Parathyroid adenoma (tissue), 2 donors: ENCODE results near the gene TNRC6B.

Experiments used
- H2AFZ ChIP-seq: fragments of 300-600 bp; sonication (generic); one replicate; pipeline ENCODE4 v1.7.0; 2017; ENCODE audit warnings: antibody characterized with exemption, mild to moderate bottlenecking
- H3K27ac ChIP-seq: fragments of 300-600 bp; sonication (generic); one replicate; pipeline ENCODE4 v1.7.0; 2017
- H3K27me3 ChIP-seq: fragments of 300-600 bp; sonication (generic); one replicate; pipeline ENCODE4 v1.7.0; 2017; ENCODE audit warnings: low read length; ENCODE audit not compliant: control insufficient read depth, insufficient read depth
- H3K36me3 ChIP-seq: fragments of 300-600 bp; sonication (generic); one replicate; pipeline ENCODE4 v1.7.0; 2017; ENCODE audit warnings: low read length; ENCODE audit not compliant: control insufficient read depth, insufficient read depth
- H3K4me1 ChIP-seq: fragments of 300-600 bp; sonication (generic); one replicate; pipeline ENCODE4 v1.7.0; 2017; ENCODE audit warnings: control low read depth
- H3K4me2 ChIP-seq: fragments of 300-600 bp; sonication (generic); one replicate; pipeline ENCODE4 v1.7.0; 2017; ENCODE audit warnings: low read length
- H3K4me3 ChIP-seq: fragments of 300-600 bp; sonication (generic); one replicate; pipeline ENCODE4 v1.7.0; 2017; ENCODE audit warnings: low read depth, low read length
- H3K79me2 ChIP-seq: fragments of 300-600 bp; sonication (generic); one replicate; pipeline ENCODE4 v1.7.0; 2017; ENCODE audit warnings: control low read depth
- H3K9ac ChIP-seq: fragments of 300-600 bp; sonication (generic); one replicate; pipeline ENCODE4 v1.7.0; 2017; ENCODE audit warnings: mild to moderate bottlenecking
- H3K9me3 ChIP-seq: fragments of 300-600 bp; sonication (generic); one replicate; pipeline ENCODE4 v1.7.0; 2017; ENCODE audit warnings: low read length; ENCODE audit not compliant: control insufficient read depth
- CTCF ChIP-seq: fragments of 300-600 bp; sonication (generic); IDR thresholded peaks from one replicate; pipeline ENCODE4 v1.7.0; 2017; ENCODE audit warnings: antibody characterized with exemption, mild to moderate bottlenecking
- donor health status: primary hyperparathyroidism.

TNRC6B gene

GRCh38 chr22:40335358-40335757 is 157.6 kb downstream of the TNRC6B start:
- Histone ChIP-seq H3K4me2 (no peak overlapping the region), H2AFZ (no peak overlapping the region), H3K4me3 (no peak overlapping the region), H3K27ac (no peak overlapping the region), H3K79me2 (no peaks in the 10 kb centered on the region), H3K9me3 (no peaks in the 10 kb centered on the region), H3K27me3 (no peaks in the 10 kb centered on the region), H3K4me1 (no peaks in the 10 kb centered on the region), H3K9ac (no peak overlapping the region), H3K36me3 (no peaks in the 10 kb centered on the region)
- no peak for TF ChIP-seq CTCF

- no peaks in the 10 kb centered on the region for H3K4me1 ChIP-seq
- no peaks in the 10 kb centered on the region for H3K36me3 ChIP-seq
- no peak for TF ChIP-seq CTCF
- no peak overlapping the region for H3K4me2 ChIP-seq
- no peak overlapping the region for H2AFZ ChIP-seq
- no peak overlapping the region for H3K9ac ChIP-seq
- H3K9me3 ChIP-seq, result no peaks in the 10 kb centered on the region
- H3K27me3 ChIP-seq, result no peaks in the 10 kb centered on the region
- no peak overlapping the region for H3K4me3 ChIP-seq
- no peaks in the 10 kb centered on the region for H3K79me2 ChIP-seq
- H3K27ac ChIP-seq, result no peak overlapping the region
These were observed 162.3 kb downstream of the TNRC6B start for GRCh38 chr22:40340044-40340443.

GRCh38 chr22:40341604-40342003 is 163.9 kb downstream of the TNRC6B start:
- no peak for TF ChIP-seq CTCF
- H3K27ac ChIP-seq, result no peak overlapping the region
- no peaks in the 10 kb centered on the region for H3K36me3 ChIP-seq
- H3K9me3 ChIP-seq, result no peaks in the 10 kb centered on the region
- no peak overlapping the region for H3K9ac ChIP-seq
- H3K4me1 ChIP-seq, result no peaks in the 10 kb centered on the region
- H2AFZ ChIP-seq, result no peak overlapping the region
- H3K79me2 ChIP-seq, result no peaks in the 10 kb centered on the region
- H3K4me2 ChIP-seq, result no peak overlapping the region
- no peak overlapping the region for H3K4me3 ChIP-seq
- H3K27me3 ChIP-seq, result no peaks in the 10 kb centered on the region

GRCh38 chr22:40342521-40342920 is 164.8 kb downstream of the TNRC6B start:
- no peak for TF ChIP-seq CTCF
- peaks cover 1% of the 10 kb centered on the region for H3K4me1 ChIP-seq
- no peak overlapping the region for H2AFZ ChIP-seq
- no peaks in the 10 kb centered on the region for H3K36me3 ChIP-seq
- H3K27me3 ChIP-seq, result no peaks in the 10 kb centered on the region
- no peaks in the 10 kb centered on the region for H3K9me3 ChIP-seq
- no peak overlapping the region for H3K27ac ChIP-seq
- H3K4me2 ChIP-seq, result no peak overlapping the region
- no peak overlapping the region for H3K4me3 ChIP-seq
- H3K79me2 ChIP-seq, result no peaks in the 10 kb centered on the region
- no peak overlapping the region for H3K9ac ChIP-seq

- Histone ChIP-seq H3K4me2 (no peak overlapping the region), H3K27ac (no peak overlapping the region), H3K9me3 (no peaks in the 10 kb centered on the region), H3K4me1 (peaks cover 3% of the 10 kb centered on the region), H3K27me3 (no peaks in the 10 kb centered on the region), H3K36me3 (no peaks in the 10 kb centered on the region), H3K4me3 (peak overlapping the region; percentile 88), H2AFZ (peak overlapping the region; percentile 84), H3K9ac (no peak overlapping the region), H3K79me2 (no peaks in the 10 kb centered on the region)
- TF ChIP-seq CTCF, result no peak
These were observed 167.5 kb downstream of the TNRC6B start for GRCh38 chr22:40345271-40345670.
